GM18907 (cell line): ENCODE data around the gene NCAM1.

Experiments
- ATAC-seq: cut with Tn5 transposase; IDR thresholded peaks from one replicate; pipeline ENCODE4 v1.9.1; 2021; ENCODE audit warnings: mild to moderate bottlenecking, moderate library complexity; ENCODE audit not compliant: unreplicated experiment

NCAM1 gene

GRCh38 chr11:113162592-113162962 lies 201.4 kb downstream of the NCAM1 start:
- no peak for ATAC-seq

GRCh38 chr11:113163291-113164030 lies 202.2 kb downstream of the NCAM1 start:
- ATAC-seq, result no peak

GRCh38 chr11:113166280-113166679 lies 205.1 kb downstream of the NCAM1 start:
- ATAC-seq, result no peak

- no peak for ATAC-seq
Observed at GRCh38 chr11:113167599-113167998, 206.4 kb downstream of the NCAM1 start.

GRCh38 chr11:113168354-113169342 lies 207.4 kb downstream of the NCAM1 start:
- no peak for ATAC-seq

GRCh38 chr11:113172382-113172951 lies 211.2 kb downstream of the NCAM1 start:
- no peak for ATAC-seq

GRCh38 chr11:113173126-113173525 lies 211.9 kb downstream of the NCAM1 start:
- no peak for ATAC-seq

GRCh38 chr11:113174882-113175281 lies 213.7 kb downstream of the NCAM1 start:
- no peak for ATAC-seq

- no peak for ATAC-seq
Observed at GRCh38 chr11:113176599-113177360, 215.6 kb downstream of the NCAM1 start.

GRCh38 chr11:113177671-113178070 lies 216.5 kb downstream of the NCAM1 start:
- no peak for ATAC-seq

- no peak for ATAC-seq
Observed at GRCh38 chr11:113178381-113179070, 217.3 kb downstream of the NCAM1 start.

- no peak for ATAC-seq
Observed at GRCh38 chr11:113179181-113179704, 218.0 kb downstream of the NCAM1 start.

GRCh38 chr11:113181094-113181493 lies 219.9 kb downstream of the NCAM1 start:
- ATAC-seq, result no peak

- ATAC-seq, result no peak
Observed at GRCh38 chr11:113182288-113182687, 221.1 kb downstream of the NCAM1 start.

GRCh38 chr11:113184498-113184897 lies 223.3 kb downstream of the NCAM1 start:
- no peak for ATAC-seq

- no peak for ATAC-seq
Observed at GRCh38 chr11:113188371-113188834, 227.2 kb downstream of the NCAM1 start.

- ATAC-seq, result no peak
Observed at GRCh38 chr11:113189909-113190667, 228.9 kb downstream of the NCAM1 start.

- no peak for ATAC-seq
Observed at GRCh38 chr11:113192121-113192925, 231.1 kb downstream of the NCAM1 start.
